Osteocyte (in vitro differentiated cells): ENCODE data around the gene NFKBIZ. TPM values are rescaled to one million over a fixed set of nuclear protein-coding genes. Genes with fewer than 3 reads are reported as not detected.

Experiments
- DNase-seq: peaks from one replicate; pipeline ENCODE4 v3.0.0; 2021; ENCODE audit warnings: mixed read lengths; ENCODE audit not compliant: unreplicated experiment; ENCODE audit errors: extremely low spot score
- H3K27ac Mint-ChIP-seq: one replicate; pipeline ENCODE4 v1.8.0; 2021; ENCODE audit warnings: mild to moderate bottlenecking, mixed read lengths; ENCODE audit not compliant: unreplicated experiment
- H3K27me3 Mint-ChIP-seq: one replicate; pipeline ENCODE4 v1.8.0; 2021; ENCODE audit warnings: mixed read lengths; ENCODE audit not compliant: unreplicated experiment
- H3K36me3 Mint-ChIP-seq: one replicate; pipeline ENCODE4 v1.8.0; 2021; ENCODE audit warnings: mixed read lengths; ENCODE audit not compliant: unreplicated experiment
- H3K4me1 Mint-ChIP-seq: one replicate; pipeline ENCODE4 v1.8.0; 2021; ENCODE audit warnings: mixed read lengths; ENCODE audit not compliant: unreplicated experiment
- H3K4me3 Mint-ChIP-seq: one replicate; pipeline ENCODE4 v1.8.0; 2021; ENCODE audit warnings: mild to moderate bottlenecking, moderate library complexity, mixed read lengths; ENCODE audit not compliant: unreplicated experiment
- H3K9me3 Mint-ChIP-seq: one replicate; pipeline ENCODE4 v1.8.0; 2021; ENCODE audit warnings: mixed read lengths; ENCODE audit not compliant: unreplicated experiment
- total RNA-seq: library from RNA; stranded (reverse); gene quantifications from 2 replicates; pipeline ENCODE4 v1.2.1, GENCODE V29; 2021
- TF ChIP-seq, protein P1 (sequence below): fragments of 200-600 bp; sonication (generic); IDR thresholded peaks from 2 replicates; pipeline ENCODE4 v1.5.0; 2021; ENCODE audit warnings: antibody characterized with exemption, mild to moderate bottlenecking, moderate library complexity

Gene NFKBIZ
- total RNA-seq, 1 donor from 2014 or later, result 30.1 TPM

DNA sequence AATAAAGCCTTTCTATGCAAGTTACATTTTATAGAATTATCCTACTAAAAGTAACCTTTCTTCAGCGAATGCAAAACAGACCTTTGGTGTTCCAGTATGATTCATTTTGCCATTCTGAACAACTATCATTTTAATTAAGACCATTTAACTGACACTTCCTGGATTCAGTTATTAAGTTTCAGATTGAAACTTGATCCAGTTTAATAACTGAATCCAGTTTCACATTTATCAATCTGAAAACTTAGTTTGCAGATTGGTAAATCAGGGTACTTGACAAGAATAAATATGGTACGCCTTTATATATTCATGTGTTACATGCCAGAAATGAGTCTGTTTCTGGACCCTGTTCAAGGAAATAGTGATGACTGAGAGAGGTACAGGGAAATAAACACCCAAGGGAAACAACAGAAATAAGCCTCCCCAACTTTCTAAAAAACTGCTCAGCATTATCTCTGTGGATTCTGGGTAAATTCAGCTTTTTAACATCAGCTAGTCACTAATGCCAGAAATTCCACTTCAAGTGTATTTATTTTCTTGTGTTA, 23.3 kb upstream of the NFKBIZ start:
- no peak for DNase-seq
- Mint-ChIP-seq H3K36me3 (peaks cover 20% of the 10 kb centered on the region), H3K27ac (peak overlapping the region; percentile 80), H3K4me1 (peaks cover 33% of the 10 kb centered on the region), H3K27me3 (no peaks in the 10 kb centered on the region), H3K4me3 (peak overlapping the region; percentile 60), H3K9me3 (no peaks in the 10 kb centered on the region)
- TF ChIP-seq, protein P1, sequence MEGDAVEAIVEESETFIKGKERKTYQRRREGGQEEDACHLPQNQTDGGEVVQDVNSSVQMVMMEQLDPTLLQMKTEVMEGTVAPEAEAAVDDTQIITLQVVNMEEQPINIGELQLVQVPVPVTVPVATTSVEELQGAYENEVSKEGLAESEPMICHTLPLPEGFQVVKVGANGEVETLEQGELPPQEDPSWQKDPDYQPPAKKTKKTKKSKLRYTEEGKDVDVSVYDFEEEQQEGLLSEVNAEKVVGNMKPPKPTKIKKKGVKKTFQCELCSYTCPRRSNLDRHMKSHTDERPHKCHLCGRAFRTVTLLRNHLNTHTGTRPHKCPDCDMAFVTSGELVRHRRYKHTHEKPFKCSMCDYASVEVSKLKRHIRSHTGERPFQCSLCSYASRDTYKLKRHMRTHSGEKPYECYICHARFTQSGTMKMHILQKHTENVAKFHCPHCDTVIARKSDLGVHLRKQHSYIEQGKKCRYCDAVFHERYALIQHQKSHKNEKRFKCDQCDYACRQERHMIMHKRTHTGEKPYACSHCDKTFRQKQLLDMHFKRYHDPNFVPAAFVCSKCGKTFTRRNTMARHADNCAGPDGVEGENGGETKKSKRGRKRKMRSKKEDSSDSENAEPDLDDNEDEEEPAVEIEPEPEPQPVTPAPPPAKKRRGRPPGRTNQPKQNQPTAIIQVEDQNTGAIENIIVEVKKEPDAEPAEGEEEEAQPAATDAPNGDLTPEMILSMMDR, result no peak

DNA sequence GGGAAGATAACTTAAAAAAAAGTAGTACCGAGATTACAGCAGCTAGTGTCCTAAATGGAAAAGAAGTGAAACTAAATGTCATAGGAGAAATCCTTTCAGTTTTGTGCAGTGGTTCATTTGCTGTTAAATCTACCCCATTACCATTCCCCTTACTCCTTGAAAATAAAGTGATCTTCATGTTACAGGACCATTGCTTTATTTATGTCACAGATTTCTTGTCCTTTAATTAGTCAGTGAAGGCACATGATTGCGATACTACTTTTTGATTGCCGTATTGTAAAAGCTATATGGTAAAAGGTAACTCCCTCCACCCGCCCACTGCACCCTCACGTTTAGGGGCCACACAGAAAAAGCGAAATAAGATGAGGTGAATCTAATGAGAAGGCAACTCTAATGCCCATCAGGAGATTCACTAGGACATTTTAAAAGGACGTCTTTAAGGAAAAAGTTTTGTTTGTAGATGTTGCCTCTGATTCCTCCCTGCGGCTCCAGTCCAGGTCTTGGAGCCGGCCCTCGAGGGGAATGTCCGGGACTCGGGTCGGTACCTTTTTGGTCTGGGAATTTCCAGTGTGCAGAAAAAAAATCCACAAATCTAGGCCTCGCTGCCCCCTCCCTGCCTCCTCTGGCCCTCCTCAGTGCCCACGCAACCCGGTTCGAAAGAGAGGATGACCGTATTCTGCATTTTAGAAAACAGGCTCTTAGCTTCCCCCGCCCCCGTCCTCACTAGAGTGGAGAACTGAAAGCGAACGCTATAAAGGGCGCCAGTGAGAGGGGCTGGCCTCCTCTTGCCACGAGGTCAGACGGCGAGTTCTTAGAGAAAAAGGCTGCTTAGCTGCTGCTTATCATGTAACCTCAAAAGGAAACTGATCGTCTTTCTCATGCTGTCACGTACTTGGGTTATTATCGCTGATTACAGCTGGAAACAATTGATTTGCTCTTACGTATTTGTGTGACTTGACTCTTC, 21.8 kb upstream of the NFKBIZ start:
- H3K4me1 Mint-ChIP-seq, result peaks cover 33% of the 10 kb centered on the region
- DNase-seq, result no peak
- TF ChIP-seq, protein P1, result no peak
- H3K4me3 Mint-ChIP-seq, result peak overlapping the region; percentile 90
- H3K36me3 Mint-ChIP-seq, result peaks cover 6% of the 10 kb centered on the region
- no peaks in the 10 kb centered on the region for H3K9me3 Mint-ChIP-seq
- peak overlapping the region; percentile 97 for H3K27ac Mint-ChIP-seq
- H3K27me3 Mint-ChIP-seq, result no peaks in the 10 kb centered on the region

DNA sequence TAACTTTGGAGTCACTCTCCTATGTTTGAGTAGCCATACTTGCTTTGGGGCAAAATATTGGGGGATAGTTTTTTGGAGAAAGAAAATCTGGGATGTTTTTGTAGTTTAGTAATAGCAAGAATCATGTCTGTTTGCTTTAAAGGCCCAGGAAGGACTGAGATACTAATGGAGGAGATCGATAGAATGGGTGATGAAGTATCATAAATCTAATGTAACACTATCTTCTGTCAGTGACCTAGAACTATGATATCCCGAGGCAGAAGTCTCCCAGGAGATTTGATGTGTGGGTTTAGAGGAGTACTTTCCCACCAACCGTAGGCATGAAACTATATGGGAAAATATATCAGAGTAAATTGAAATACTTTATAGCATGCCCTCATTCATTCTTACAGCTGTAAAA, 21.0 kb upstream of the NFKBIZ start:
- Mint-ChIP-seq H3K27me3 (no peaks in the 10 kb centered on the region), H3K36me3 (peaks cover 3% of the 10 kb centered on the region), H3K9me3 (no peaks in the 10 kb centered on the region), H3K4me1 (peaks cover 33% of the 10 kb centered on the region), H3K4me3 (peak overlapping the region; percentile 90), H3K27ac (peak overlapping the region; percentile 97)
- DNase-seq, result no peak
- TF ChIP-seq, protein P1, result no peak

DNA sequence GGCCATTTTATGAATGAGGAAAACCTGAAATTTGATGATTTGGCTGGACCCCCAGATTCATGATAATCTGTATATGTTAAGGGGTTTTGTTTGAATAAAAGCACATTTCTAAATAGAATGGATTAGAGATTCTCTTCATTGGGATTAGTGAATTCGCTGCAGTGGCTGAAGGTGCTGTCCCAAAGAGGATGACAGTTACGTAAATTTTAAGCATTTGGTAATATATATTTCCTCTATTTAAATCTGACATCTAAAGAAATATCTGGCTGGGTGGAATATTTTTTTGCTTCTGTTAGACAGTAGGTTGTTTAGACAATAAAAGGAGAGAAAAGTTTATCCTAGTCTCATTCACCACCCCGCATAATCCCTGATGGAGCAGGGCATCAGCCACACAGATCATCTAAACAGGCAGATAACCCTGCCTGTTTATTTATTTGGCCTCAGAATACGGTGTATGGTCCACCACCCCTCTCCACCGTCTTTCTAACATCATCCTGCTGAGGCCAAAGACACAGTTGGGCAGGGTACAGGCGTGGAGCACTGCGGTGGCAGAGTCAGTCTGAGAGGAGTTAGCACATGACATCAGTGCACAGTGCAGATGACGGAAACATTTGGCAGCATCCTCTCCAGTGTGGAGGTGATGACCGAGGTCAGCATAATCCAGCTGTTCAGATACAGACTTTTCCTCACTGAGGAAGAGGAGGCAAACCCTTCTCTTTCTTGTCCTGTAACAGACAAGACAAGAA, 20.4 kb upstream of the NFKBIZ start:
- TF ChIP-seq, protein P1, result no peak
- Mint-ChIP-seq H3K36me3 (peaks cover 3% of the 10 kb centered on the region), H3K4me3 (peak overlapping the region; percentile 90), H3K9me3 (no peaks in the 10 kb centered on the region), H3K27me3 (no peaks in the 10 kb centered on the region), H3K4me1 (peaks cover 33% of the 10 kb centered on the region), H3K27ac (peak overlapping the region; percentile 97)
- DNase-seq, result no peak
